Neutrophil (primary cell): ENCODE measurements around the gene CNNM4.

Experiments used
- H3K27ac ChIP-seq: fragments of 200-600 bp; sonication (generic); 2 replicates; pipeline ENCODE4 v1.5.1; 2016; ENCODE audit warnings: mild to moderate bottlenecking, moderate library complexity
- H3K27me3 ChIP-seq: fragments of 200-600 bp; sonication (generic); 2 replicates; pipeline ENCODE4 v1.6.0; 2016; ENCODE audit warnings: mild to moderate bottlenecking
- H3K36me3 ChIP-seq: fragments of 200-600 bp; sonication (generic); 2 replicates; pipeline ENCODE4 v1.5.1; 2017
- H3K4me1 ChIP-seq, 2 experiments: fragments of 200-600 bp in 1 of 2; sonication (generic) in 1 of 2; 1 replicate in 1 of 2; 2 replicates in 1 of 2; pipeline versions ENCODE4 v1.5.1 to v1.6.1; 2013 to 2016; ENCODE audit warnings: low read depth in 1 of 2, low read length in 1 of 2, mild to moderate bottlenecking in 1 of 2, moderate library complexity in 1 of 2; ENCODE audit not compliant: control insufficient read depth in 1 of 2, insufficient read depth in 1 of 2
- H3K4me3 ChIP-seq, 2 experiments: fragments of 200-600 bp in 1 of 2; sonication (generic) in 1 of 2; 1 replicate in 1 of 2; 2 replicates in 1 of 2; pipeline ENCODE4 v1.5.1; 2013 to 2016; ENCODE audit warnings: low read depth in 1 of 2, low read length in 1 of 2, mild to moderate bottlenecking in 1 of 2, moderate library complexity in 1 of 2
- H3K9me3 ChIP-seq: fragments of 200-600 bp; sonication (generic); 2 replicates; pipeline ENCODE4 v1.5.1; 2016
- TF ChIP-seq, protein P1 (sequence below): fragments of 200-600 bp; sonication (generic); IDR thresholded peaks from 2 replicates; pipeline ENCODE4 v1.5.1; 2016; ENCODE audit warnings: antibody characterized with exemption

Gene CNNM4

DNA sequence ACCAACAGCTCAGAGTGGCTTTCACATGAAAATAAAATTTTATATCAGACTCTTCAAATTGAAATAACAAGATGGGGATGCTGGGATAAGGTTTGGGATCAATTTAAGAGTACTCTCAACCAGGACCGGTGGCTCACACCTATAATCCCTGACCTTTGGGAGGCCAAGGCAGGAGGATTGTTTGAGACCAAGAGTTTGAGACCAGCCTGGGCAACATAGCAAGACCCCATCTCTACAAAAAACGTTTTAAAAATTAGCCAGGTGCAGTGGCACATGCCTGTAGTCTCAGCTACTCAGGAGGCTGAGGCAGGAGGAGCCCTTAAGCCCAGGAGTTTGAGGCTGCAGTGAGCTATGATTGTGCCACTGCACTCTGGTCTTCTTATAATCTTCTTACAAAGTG lies 23.5 kb upstream of the CNNM4 start:
- peaks cover 23 to 24% of the 10 kb centered on the region in 2 experiments for H3K4me1 ChIP-seq
- no peaks in the 10 kb centered on the region for H3K9me3 ChIP-seq
- H3K27me3 ChIP-seq, result no peaks in the 10 kb centered on the region
- H3K4me3 ChIP-seq, result no peak overlapping the region
- TF ChIP-seq, protein P1, sequence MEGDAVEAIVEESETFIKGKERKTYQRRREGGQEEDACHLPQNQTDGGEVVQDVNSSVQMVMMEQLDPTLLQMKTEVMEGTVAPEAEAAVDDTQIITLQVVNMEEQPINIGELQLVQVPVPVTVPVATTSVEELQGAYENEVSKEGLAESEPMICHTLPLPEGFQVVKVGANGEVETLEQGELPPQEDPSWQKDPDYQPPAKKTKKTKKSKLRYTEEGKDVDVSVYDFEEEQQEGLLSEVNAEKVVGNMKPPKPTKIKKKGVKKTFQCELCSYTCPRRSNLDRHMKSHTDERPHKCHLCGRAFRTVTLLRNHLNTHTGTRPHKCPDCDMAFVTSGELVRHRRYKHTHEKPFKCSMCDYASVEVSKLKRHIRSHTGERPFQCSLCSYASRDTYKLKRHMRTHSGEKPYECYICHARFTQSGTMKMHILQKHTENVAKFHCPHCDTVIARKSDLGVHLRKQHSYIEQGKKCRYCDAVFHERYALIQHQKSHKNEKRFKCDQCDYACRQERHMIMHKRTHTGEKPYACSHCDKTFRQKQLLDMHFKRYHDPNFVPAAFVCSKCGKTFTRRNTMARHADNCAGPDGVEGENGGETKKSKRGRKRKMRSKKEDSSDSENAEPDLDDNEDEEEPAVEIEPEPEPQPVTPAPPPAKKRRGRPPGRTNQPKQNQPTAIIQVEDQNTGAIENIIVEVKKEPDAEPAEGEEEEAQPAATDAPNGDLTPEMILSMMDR, result no peak
- no peak overlapping the region for H3K27ac ChIP-seq
- peaks cover 23% of the 10 kb centered on the region for H3K36me3 ChIP-seq

DNA sequence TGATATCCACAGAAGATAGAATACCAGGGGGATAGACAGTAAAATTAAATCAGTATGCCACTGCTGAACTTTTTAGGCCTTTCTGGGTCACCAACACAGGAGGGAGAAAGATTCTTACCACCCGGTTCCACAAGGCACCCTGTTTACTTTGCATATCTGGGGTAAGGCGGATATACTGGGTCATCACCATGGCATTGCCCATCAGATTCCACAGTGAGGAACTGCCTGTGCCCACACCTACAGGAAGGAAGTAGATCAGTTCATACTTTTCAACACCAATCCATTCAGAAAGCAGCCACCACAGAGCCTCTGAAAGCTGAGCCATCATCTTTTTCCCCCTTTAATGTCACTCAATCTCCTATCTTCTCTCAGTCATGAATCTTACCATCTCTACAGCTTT lies 22.9 kb upstream of the CNNM4 start:
- peak overlapping the region; percentile 29 for H3K27ac ChIP-seq
- peaks cover 19% of the 10 kb centered on the region for H3K36me3 ChIP-seq
- H3K9me3 ChIP-seq, result no peaks in the 10 kb centered on the region
- TF ChIP-seq, protein P1, result no peak
- H3K4me3 ChIP-seq, result no peak overlapping the region
- no peaks in the 10 kb centered on the region for H3K27me3 ChIP-seq
- H3K4me1 ChIP-seq, result peaks cover 23 to 24% of the 10 kb centered on the region in 2 experiments

DNA sequence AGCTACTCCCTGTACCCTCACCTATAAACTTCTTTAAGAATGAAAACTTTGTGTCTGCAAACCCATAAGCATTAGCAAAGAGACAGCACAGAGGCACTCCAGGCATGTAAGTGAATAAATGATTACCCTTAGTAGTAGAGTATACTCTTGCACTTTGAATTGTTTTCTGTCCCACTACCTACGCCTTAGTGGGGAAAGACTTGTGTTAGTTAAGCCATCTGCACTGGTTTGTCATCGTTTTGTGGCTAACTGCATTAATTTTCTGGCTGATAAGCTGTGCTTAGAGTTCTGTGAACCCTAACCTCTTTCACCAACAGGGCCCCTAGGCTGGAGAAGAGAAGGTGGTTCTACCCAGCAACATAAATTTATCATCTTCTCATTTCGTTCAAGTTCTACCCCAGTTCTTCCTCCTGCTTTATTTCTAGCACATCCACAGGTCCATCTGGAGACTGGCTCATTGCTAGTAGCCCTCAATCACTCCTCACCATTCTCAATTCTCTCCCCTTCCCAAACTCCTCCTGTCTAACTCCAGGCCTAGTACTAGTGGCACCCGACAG lies 21.5 kb upstream of the CNNM4 start:
- peak overlapping the region; percentile 66 to 96 for H3K4me3 ChIP-seq
- H3K27me3 ChIP-seq, result no peaks in the 10 kb centered on the region
- peak overlapping the region; percentile 62 for H3K27ac ChIP-seq
- H3K4me1 ChIP-seq, result peaks cover 23 to 24% of the 10 kb centered on the region in 2 experiments
- TF ChIP-seq, protein P1, result no peak
- H3K9me3 ChIP-seq, result no peaks in the 10 kb centered on the region
- peaks cover 6% of the 10 kb centered on the region for H3K36me3 ChIP-seq

DNA sequence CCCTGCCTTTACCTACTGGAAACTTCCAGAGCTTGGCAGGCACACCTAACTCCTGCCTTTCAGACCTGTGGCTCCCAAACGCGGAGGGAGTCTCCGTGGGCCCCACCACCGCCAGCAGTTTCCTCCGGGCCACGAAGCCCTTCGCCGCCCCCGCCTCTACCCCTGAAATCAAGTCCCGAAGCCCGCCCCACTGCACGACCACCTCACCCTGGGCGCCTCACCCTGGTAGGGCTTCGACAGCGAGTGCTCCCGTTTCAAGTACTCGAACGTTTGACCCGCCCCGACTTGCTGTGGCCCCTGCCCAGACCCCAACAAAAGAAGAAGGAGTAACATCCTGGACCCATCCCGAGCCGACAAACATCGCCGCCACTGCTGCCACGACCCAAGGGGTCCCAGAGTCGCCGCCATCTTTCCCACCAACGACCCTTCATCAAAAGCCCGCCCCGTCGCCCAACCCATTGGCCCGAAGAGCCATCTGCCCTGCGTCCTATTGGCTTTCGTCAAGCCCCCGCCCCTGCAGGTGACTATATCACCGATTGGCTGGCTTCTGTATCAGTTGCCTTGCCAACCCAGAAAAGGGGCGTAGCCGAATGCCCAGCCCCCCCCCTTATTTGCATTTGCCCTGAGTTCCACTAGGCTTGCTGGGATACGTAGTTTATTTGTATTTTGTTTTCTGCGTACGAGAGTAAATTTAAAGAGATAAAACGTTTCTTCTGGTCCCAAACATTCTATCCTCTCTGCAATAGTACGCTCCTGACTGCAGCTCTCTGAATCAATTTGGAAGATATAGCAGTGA lies 20.9 kb upstream of the CNNM4 start, which contains the start of gene LMAN2L:
TSS of gene LMAN2L (minus strand) at position 432 of the 796 bp plus-strand sequence. CDS start at position 408, 24 bp downstream.
- Histone ChIP-seq H3K4me3 (peak within 1 kb of the TSS; percentile 66 to 96), H3K9me3 (no peaks in the 10 kb centered on the region), H3K36me3 (no peaks in the 10 kb centered on the region), H3K27me3 (no peaks in the 10 kb centered on the region), H3K4me1 (peaks cover 23 to 24% of the 10 kb centered on the region in 2 experiments), H3K27ac (peak within 1 kb of the TSS; percentile 62)
- TF ChIP-seq, protein P1, result peak; percentile 45

DNA sequence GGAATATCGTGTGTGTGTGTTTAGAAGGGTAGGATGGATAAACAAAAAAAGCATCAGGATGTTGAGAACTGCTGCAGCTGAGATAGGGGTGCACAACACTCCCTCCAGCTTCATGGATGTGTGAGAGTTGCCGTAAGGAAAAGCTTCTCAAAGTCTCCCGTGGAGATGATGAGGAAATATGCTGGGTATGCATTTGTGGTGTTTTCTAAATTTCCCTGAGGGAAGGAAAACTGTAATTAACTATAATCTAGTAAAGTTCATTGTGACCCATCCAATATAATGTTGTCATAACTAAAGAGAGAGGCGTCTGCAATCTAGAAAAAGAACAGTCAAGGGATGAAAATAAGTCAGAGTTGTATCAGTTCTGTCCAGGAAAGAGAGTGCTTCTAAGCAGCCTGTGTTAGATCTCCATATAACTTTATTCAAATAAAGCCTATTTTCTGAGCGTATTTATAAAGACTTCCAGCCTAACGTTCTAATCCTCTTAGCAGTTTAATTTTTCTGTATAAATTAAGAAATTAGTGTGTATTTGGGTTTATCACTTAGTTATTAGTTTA lies 13.6 kb upstream of the CNNM4 start:
- TF ChIP-seq, protein P1, result no peak

More for the DNA sequence above, 13.6 kb upstream of the CNNM4 start:
- Histone ChIP-seq H3K27me3 (no peaks in the 10 kb centered on the region), H3K27ac (no peak overlapping the region), H3K36me3 (no peaks in the 10 kb centered on the region), H3K4me3 (no peak overlapping the region), H3K4me1 (peaks cover 6 to 8% of the 10 kb centered on the region in 2 experiments), H3K9me3 (no peaks in the 10 kb centered on the region)
